WTC11 (cell line): ENCODE data around the gene GPNMB. TPM values are rescaled to one million over a fixed set of nuclear protein-coding genes. Genes with fewer than 3 reads are reported as not detected.

Experiments
- ATAC-seq: fragments of 200-7000 bp; cut with Tn5 transposase; 2 replicates; pipeline ENCODE4 v1.10.0; 2021; ENCODE audit warnings: mild to moderate bottlenecking, moderate library complexity
- CTCF ChIA-PET: fragments of 300-600 bp; sonication (Branson Sonifier 250); formaldehyde crosslinking; loops from one replicate; lab custom pipeline; 2021; ENCODE audit warnings: antibody characterized with exemption; lab: Charles Lee
- POLR2A ChIA-PET: fragments of 350-600 bp; sonication (Branson Sonifier 250); formaldehyde crosslinking; loops from one replicate; lab custom pipeline; 2021; ENCODE audit warnings: antibody characterized with exemption; lab: Charles Lee
- DNase-seq: peaks from one replicate; pipeline ENCODE4 v3.0.0; 2021; ENCODE audit warnings: low spot score
- H3K27ac Mint-ChIP-seq: 2 replicates; pipeline ENCODE4 v1.8.0; 2021; ENCODE audit warnings: mixed read lengths
- H3K27me3 Mint-ChIP-seq: 2 replicates; pipeline ENCODE4 v1.8.0; 2021; ENCODE audit warnings: low read depth, mild to moderate bottlenecking, moderate library complexity, mixed read lengths
- H3K36me3 Mint-ChIP-seq: 2 replicates; pipeline ENCODE4 v1.8.0; 2021; ENCODE audit warnings: mixed read lengths
- H3K4me1 Mint-ChIP-seq: 2 replicates; pipeline ENCODE4 v1.8.0; 2022; ENCODE audit warnings: mixed read lengths
- H3K4me3 Mint-ChIP-seq: 2 replicates; pipeline ENCODE4 v1.8.0; 2021; ENCODE audit warnings: mild to moderate bottlenecking, moderate library complexity, mixed read lengths
- H3K9me3 Mint-ChIP-seq: 2 replicates; pipeline ENCODE4 v1.8.0; 2021; ENCODE audit warnings: mixed read lengths
- ATF1 ChIP-seq: sonication (generic); formaldehyde crosslinking; IDR thresholded peaks from 2 replicates; pipeline ENCODE4 v1.8.1; 2023; ENCODE audit warnings: mild to moderate bottlenecking, moderate library complexity, missing genetic modification reagents
- ATF6 ChIP-seq: sonication (generic); formaldehyde crosslinking; IDR thresholded peaks from 2 replicates; pipeline ENCODE4 v1.8.1; 2023; ENCODE audit warnings: mild to moderate bottlenecking, missing genetic modification reagents
- CREM ChIP-seq: sonication (generic); formaldehyde crosslinking; IDR thresholded peaks from 2 replicates; pipeline ENCODE4 v1.8.1; 2022; ENCODE audit warnings: mild to moderate bottlenecking, missing genetic modification reagents, moderate library complexity
- E2F5 ChIP-seq: sonication (generic); formaldehyde crosslinking; IDR thresholded peaks from 2 replicates; pipeline ENCODE4 v1.8.1; 2022; ENCODE audit warnings: mild to moderate bottlenecking, moderate library complexity, missing genetic modification reagents
- ELF4 ChIP-seq: sonication (generic); formaldehyde crosslinking; IDR thresholded peaks from 2 replicates; pipeline ENCODE4 v1.8.1; 2022; ENCODE audit warnings: low read depth, mild to moderate bottlenecking, moderate library complexity, missing genetic modification reagents
- EMX1 ChIP-seq: fragments of 250-450 bp; sonication (Bioruptor Pico); IDR thresholded peaks from 2 replicates; pipeline ENCODE4 v1.8.0; 2021; ENCODE audit warnings: mild to moderate bottlenecking
- ETV6 ChIP-seq: sonication (generic); formaldehyde crosslinking; IDR thresholded peaks from 2 replicates; pipeline ENCODE4 v1.8.1; 2022; ENCODE audit warnings: mild to moderate bottlenecking, missing genetic modification reagents
- FOXP1 ChIP-seq: sonication (generic); formaldehyde crosslinking; IDR thresholded peaks from 2 replicates; pipeline ENCODE4 v1.8.0; 2022; ENCODE audit warnings: missing genetic modification reagents, mild to moderate bottlenecking, moderate library complexity, borderline replicate concordance
- HMGA2 ChIP-seq: fragments of 250-450 bp; sonication (Bioruptor Pico); IDR thresholded peaks from 2 replicates; pipeline ENCODE4 v1.4.0; 2021; ENCODE audit warnings: mild to moderate bottlenecking, moderate library complexity
- HMGXB4 ChIP-seq: sonication (generic); formaldehyde crosslinking; IDR thresholded peaks from 2 replicates; pipeline ENCODE4 v1.8.1; 2023; ENCODE audit warnings: mild to moderate bottlenecking, moderate library complexity, missing genetic modification reagents
- KAT7 ChIP-seq: sonication (generic); formaldehyde crosslinking; IDR thresholded peaks from 2 replicates; pipeline ENCODE4 v1.8.1; 2023; ENCODE audit warnings: missing genetic modification reagents, mild to moderate bottlenecking, borderline replicate concordance
- MLX ChIP-seq: sonication (generic); formaldehyde crosslinking; IDR thresholded peaks from 2 replicates; pipeline ENCODE4 v1.8.1; 2023; ENCODE audit warnings: mild to moderate bottlenecking, missing genetic modification reagents, moderate library complexity
- NFE2L1 ChIP-seq: sonication (generic); formaldehyde crosslinking; IDR thresholded peaks from 2 replicates; pipeline ENCODE4 v1.8.1; 2023; ENCODE audit warnings: missing genetic modification reagents
- NR2C2 ChIP-seq: sonication (generic); formaldehyde crosslinking; IDR thresholded peaks from 2 replicates; pipeline ENCODE4 v1.8.0; 2022; ENCODE audit warnings: mild to moderate bottlenecking, missing genetic modification reagents
- PRDM15 ChIP-seq: sonication (generic); formaldehyde crosslinking; IDR thresholded peaks from 2 replicates; pipeline ENCODE4 v1.8.0; 2022; ENCODE audit warnings: missing genetic modification reagents
- RORB ChIP-seq: fragments of 250-450 bp; sonication (Bioruptor Pico); IDR thresholded peaks from 2 replicates; pipeline ENCODE4 v1.9.0; 2021; ENCODE audit warnings: mild to moderate bottlenecking
- STAT6 ChIP-seq: sonication (generic); formaldehyde crosslinking; conservative IDR thresholded peaks from 2 replicates; pipeline ENCODE4 v1.8.1; 2023; ENCODE audit warnings: mild to moderate bottlenecking, low read depth, missing genetic modification reagents, moderate library complexity
- TEAD1 ChIP-seq: sonication (generic); formaldehyde crosslinking; IDR thresholded peaks from 2 replicates; pipeline ENCODE4 v1.8.0; 2022; ENCODE audit warnings: mild to moderate bottlenecking, missing genetic modification reagents
- ZMAT4 ChIP-seq: fragments of 250-450 bp; sonication (Bioruptor Pico); IDR thresholded peaks from 2 replicates; pipeline ENCODE4 v1.9.0; 2021; ENCODE audit warnings: mild to moderate bottlenecking
- ZNF138 ChIP-seq: sonication (generic); formaldehyde crosslinking; conservative IDR thresholded peaks from 2 replicates; pipeline ENCODE4 v1.8.1; 2022; ENCODE audit warnings: mild to moderate bottlenecking, moderate library complexity, missing genetic modification reagents
- ZNF232 ChIP-seq: sonication (generic); formaldehyde crosslinking; IDR thresholded peaks from 2 replicates; pipeline ENCODE4 v1.8.0; 2022; ENCODE audit warnings: mild to moderate bottlenecking, missing genetic modification reagents
- total RNA-seq: library from RNA; stranded (reverse); gene quantifications from 3 replicates; pipeline ENCODE4 v1.2.3, GENCODE V29; 2021

Gene GPNMB
- total RNA-seq, 1 experiment from 2014 or later = 1.1 TPM

GRCh38 chr7:23268167-23268566, 21.6 kb downstream of the GPNMB start:
- no peaks in the 10 kb centered on the region for H3K36me3 Mint-ChIP-seq
- no peak overlapping the region for H3K27ac Mint-ChIP-seq
- no peaks in the 10 kb centered on the region for H3K4me1 Mint-ChIP-seq
- ChIA-PET POLR2A (no interaction called here), CTCF (interaction anchor here (0.5 to 1.2 kb wide), 2 partner anchors 25 to 279 kb away, joined by 3 read pairs; no protein-coding TSS in a partner anchor)
- DNase-seq (no peak), ATAC-seq (no peak)
- H3K27me3 Mint-ChIP-seq = no peaks in the 10 kb centered on the region
- H3K9me3 Mint-ChIP-seq = peaks cover 11% of the 10 kb centered on the region; the same call in 1 of the 2 replicates
- TF ChIP-seq HMGA2 (CRISPR knock-in tag) (no peak), ATF1 (CRISPR knock-in tag) (no peak), ZNF232 (no peak), ELF4 (CRISPR knock-in tag) (no peak), E2F5 (CRISPR knock-in tag) (no peak), FOXP1 (CRISPR knock-in tag) (no peak)
- TF ChIP-seq, all 79 proteins: peak for 0
- no peak overlapping the region for H3K4me3 Mint-ChIP-seq

GRCh38 chr7:23268746-23269145, 22.2 kb downstream of the GPNMB start:
- ChIA-PET CTCF (interaction anchor here (0.5 to 1.2 kb wide), 3 partner anchors 26 to 280 kb away, joined by 3 read pairs; no protein-coding TSS in a partner anchor), POLR2A (no interaction called here)
- peaks cover 11% of the 10 kb centered on the region; the same call in 1 of the 2 replicates for H3K9me3 Mint-ChIP-seq
- TF ChIP-seq RORB (CRISPR knock-in tag) (no peak), MLX (no peak), NFE2L1 (no peak), PRDM15 (CRISPR knock-in tag) (no peak), ZMAT4 (no peak), ETV6 (CRISPR knock-in tag) (no peak), ATF6 (CRISPR knock-in tag) (no peak), CREM (CRISPR knock-in tag) (no peak), EMX1 (CRISPR knock-in tag) (no peak), KAT7 (CRISPR knock-in tag) (no peak), ZNF138 (CRISPR knock-in tag) (no peak), NR2C2 (CRISPR knock-in tag) (no peak), HMGXB4 (no peak), STAT6 (no peak), TEAD1 (CRISPR knock-in tag) (no peak)
- H3K4me3 Mint-ChIP-seq = no peak overlapping the region
- ATAC-seq (no peak), DNase-seq (no peak)
- peaks cover 4% of the 10 kb centered on the region for H3K4me1 Mint-ChIP-seq
- no peaks in the 10 kb centered on the region for H3K36me3 Mint-ChIP-seq
- no peaks in the 10 kb centered on the region for H3K27me3 Mint-ChIP-seq
- no peak overlapping the region for H3K27ac Mint-ChIP-seq
